ENCODE results near the gene MIR17HG.
"Not testable (repeated sequence)": the region's sequence is repeated elsewhere in the genome, so short reads cannot be mapped to it uniquely, and the experiment has no call there.

The MIR17HG gene

GRCh38 chr13:91347202-91347995, at the start of gene MIR17HG:
TSS of gene MIR17HG (plus strand) at chr13:91347687.
- DNase-seq, result peak; percentile 88

- DNase-seq, result no peak
Measured at GRCh38 chr13:91298060-91298459, 49.4 kb upstream of the MIR17HG start.

- no peak for DNase-seq
Measured at GRCh38 chr13:91302111-91302510, 45.4 kb upstream of the MIR17HG start.

- no peak for DNase-seq
Measured at GRCh38 chr13:91303031-91303430, 44.5 kb upstream of the MIR17HG start.

GRCh38 chr13:91304741-91305140, 42.7 kb upstream of the MIR17HG start:
- DNase-seq, result no peak

- no peak for DNase-seq
Measured at GRCh38 chr13:91305652-91306051, 41.8 kb upstream of the MIR17HG start.

GRCh38 chr13:91307887-91308286, 39.6 kb upstream of the MIR17HG start:
- DNase-seq, result no peak

GRCh38 chr13:91308299-91308698, 39.2 kb upstream of the MIR17HG start:
- no peak for DNase-seq

- no peak for DNase-seq
Measured at GRCh38 chr13:91311491-91311890, 36.0 kb upstream of the MIR17HG start.

GRCh38 chr13:91312324-91312723, 35.2 kb upstream of the MIR17HG start:
- no peak for DNase-seq

GRCh38 chr13:91313103-91313502, 34.4 kb upstream of the MIR17HG start:
- no peak for DNase-seq

- no peak for DNase-seq
Measured at GRCh38 chr13:91313581-91313980, 33.9 kb upstream of the MIR17HG start.

- DNase-seq, result no peak
Measured at GRCh38 chr13:91314888-91315287, 32.6 kb upstream of the MIR17HG start.

- DNase-seq, result no peak
Measured at GRCh38 chr13:91318886-91319285, 28.6 kb upstream of the MIR17HG start.

- DNase-seq, result no peak
Measured at GRCh38 chr13:91319996-91320395, 27.5 kb upstream of the MIR17HG start.

GRCh38 chr13:91320990-91321389, 26.5 kb upstream of the MIR17HG start:
- not testable (repeated sequence) for DNase-seq

- no peak for DNase-seq
Measured at GRCh38 chr13:91323349-91323748, 24.1 kb upstream of the MIR17HG start.

- DNase-seq, result no peak
Measured at GRCh38 chr13:91326146-91326545, 21.3 kb upstream of the MIR17HG start.

GRCh38 chr13:91328726-91329125, 18.8 kb upstream of the MIR17HG start:
- no peak for DNase-seq

GRCh38 chr13:91329733-91330132, 17.8 kb upstream of the MIR17HG start:
- DNase-seq, result no peak

GRCh38 chr13:91331047-91331915, 16.2 kb upstream of the MIR17HG start:
- DNase-seq, result no peak

GRCh38 chr13:91346062-91346461, 1.4 kb upstream of the MIR17HG start:
- no peak for DNase-seq

- DNase-seq, result peak; percentile 49
Measured at GRCh38 chr13:91346850-91347201, 661 bp upstream of the MIR17HG start.
